Measurements from ENCODE around the gene MGRN1.
"Not testable (repeated sequence)": the region's sequence is repeated elsewhere in the genome, so short reads cannot be mapped to it uniquely, and the experiment has no call there.

MGRN1 gene

GRCh38 chr16:4734730-4735535 is 110.3 kb downstream of the MGRN1 start:
- peak; percentile 92 for DNase-seq (ENCODE audit: low spot score)

GRCh38 chr16:4736546-4736945 is 111.9 kb downstream of the MGRN1 start:
- DNase-seq (ENCODE audit: low spot score): no peak

- no peak for DNase-seq (ENCODE audit: low spot score)
Observed at GRCh38 chr16:4737545-4737944, 112.9 kb downstream of the MGRN1 start.

- not testable (repeated sequence) for DNase-seq (ENCODE audit: low spot score)
Observed at GRCh38 chr16:4738370-4738769, 113.7 kb downstream of the MGRN1 start.
